EH (cell line): ENCODE data around the gene DCLRE1B.
"Not testable (repeated sequence)": the region's sequence is repeated elsewhere in the genome, so short reads cannot be mapped to it uniquely, and the experiment has no call there.

Experiments used
- DNase-seq: peaks from one replicate; pipeline ENCODE4 v3.0.0-alpha.2; 2015; ENCODE audit warnings: low read depth

The DCLRE1B gene

DNA sequence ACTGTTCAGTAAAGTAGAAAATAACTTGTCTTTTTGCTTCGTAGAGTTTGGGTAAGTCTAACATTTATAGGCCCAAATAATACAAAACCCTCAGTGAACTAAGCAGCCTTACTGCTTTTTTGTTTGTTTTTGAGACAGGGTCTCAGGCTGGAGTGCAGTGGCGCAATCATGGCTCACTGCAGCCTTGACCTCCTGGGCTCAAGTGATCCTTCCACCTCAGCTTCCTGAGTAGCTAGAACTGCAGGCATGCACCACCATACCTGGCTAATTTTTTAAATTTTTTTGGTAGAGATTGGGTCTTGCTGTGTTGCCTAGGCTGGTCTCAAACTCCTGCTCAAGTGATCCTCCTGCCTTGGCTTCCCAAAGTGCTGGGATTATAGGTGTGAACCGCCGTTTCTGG lies 43.0 kb downstream of the DCLRE1B start:
- DNase-seq, result not testable (repeated sequence)

- DNase-seq, result peak; percentile 13
These were observed 43.9 kb downstream of the DCLRE1B start for GRCh38 chr1:113949007-113949406.

GRCh38 chr1:113950908-113951307 lies 45.8 kb downstream of the DCLRE1B start:
- DNase-seq, result no peak

GRCh38 chr1:113951719-113952118 lies 46.6 kb downstream of the DCLRE1B start:
- DNase-seq, result no peak

GRCh38 chr1:113957984-113958383 lies 52.9 kb downstream of the DCLRE1B start:
- no peak for DNase-seq

- no peak for DNase-seq
These were observed 53.6 kb downstream of the DCLRE1B start for GRCh38 chr1:113958691-113959090.

GRCh38 chr1:113963281-113963906 lies 58.3 kb downstream of the DCLRE1B start:
- peak; percentile 21 for DNase-seq
